Embryonic facial prominence (tissue), 1 donor: ENCODE results near the gene MMP17.
"Not testable (repeated sequence)": the region's sequence is repeated elsewhere in the genome, so short reads cannot be mapped to it uniquely, and the experiment has no call there.

ENCODE experiments used
- DNase-seq: peaks from one replicate; pipeline ENCODE4 v3.0.0-alpha.2; 2016; ENCODE audit errors: extremely low spot score

MMP17 gene

GRCh38 chr12:131863711-131864396 is 35.7 kb downstream of the MMP17 start:
- no peak for DNase-seq

- no peak for DNase-seq
Measured at GRCh38 chr12:131864469-131864868, 36.3 kb downstream of the MMP17 start.

GRCh38 chr12:131865180-131865875 is 37.1 kb downstream of the MMP17 start:
- DNase-seq = no peak

GRCh38 chr12:131867471-131867870 is 39.3 kb downstream of the MMP17 start:
- no peak for DNase-seq

- no peak for DNase-seq
Measured at GRCh38 chr12:131867891-131868675, 39.9 kb downstream of the MMP17 start.

GRCh38 chr12:131869871-131870418 is 41.8 kb downstream of the MMP17 start:
- no peak for DNase-seq

GRCh38 chr12:131871677-131872076 is 43.5 kb downstream of the MMP17 start:
- DNase-seq = no peak

- no peak for DNase-seq
Measured at GRCh38 chr12:131872154-131873051, 44.2 kb downstream of the MMP17 start.

- DNase-seq = no peak
Measured at GRCh38 chr12:131873293-131873692, 45.1 kb downstream of the MMP17 start.

- DNase-seq = not testable (repeated sequence)
Measured at GRCh38 chr12:131874972-131875371, 46.8 kb downstream of the MMP17 start.

GRCh38 chr12:131877216-131877615 is 49.0 kb downstream of the MMP17 start:
- DNase-seq = not testable (repeated sequence)

- DNase-seq = not testable (repeated sequence)
Measured at GRCh38 chr12:131878436-131878835, 50.2 kb downstream of the MMP17 start.

- DNase-seq = no peak
Measured at GRCh38 chr12:131882804-131883520, 54.8 kb downstream of the MMP17 start.

- DNase-seq = no peak
Measured at GRCh38 chr12:131883521-131883900, 55.3 kb downstream of the MMP17 start.

GRCh38 chr12:131885076-131885475 is 56.9 kb downstream of the MMP17 start:
- DNase-seq = not testable (repeated sequence)

GRCh38 chr12:131885543-131886057 is 57.4 kb downstream of the MMP17 start:
- DNase-seq = no peak

GRCh38 chr12:131891722-131892121 is 63.5 kb downstream of the MMP17 start:
- DNase-seq = not testable (repeated sequence)

GRCh38 chr12:131892711-131893604 is 64.8 kb downstream of the MMP17 start:
- no peak for DNase-seq

- no peak for DNase-seq
Measured at GRCh38 chr12:131893605-131894312, 65.6 kb downstream of the MMP17 start.
